Activated CD4-positive, alpha-beta T cell treated with anti-CD3 and anti-CD28 coated beads, Interleukin-2, amount 10 ng/mL, durations not matched to agents 24 days and 14 days (primary cell): ENCODE measurements around the gene POLE. TPM values are rescaled to one million over a fixed set of nuclear protein-coding genes. Genes with fewer than 3 reads are reported as not detected.

Source experiments
- DNase-seq: peaks from one replicate; pipeline ENCODE4 v3.0.0; 2022
- H3K27ac Mint-ChIP-seq: one replicate; pipeline ENCODE4 v1.8.0; 2022; ENCODE audit warnings: mild to moderate bottlenecking, mixed read lengths
- H3K27me3 Mint-ChIP-seq: one replicate; pipeline ENCODE4 v1.8.0; 2022; ENCODE audit warnings: mixed read lengths
- H3K36me3 Mint-ChIP-seq: one replicate; pipeline ENCODE4 v1.8.0; 2022; ENCODE audit warnings: low read depth, mild to moderate bottlenecking, mixed read lengths
- H3K4me1 Mint-ChIP-seq: one replicate; pipeline ENCODE4 v1.8.0; 2021; ENCODE audit warnings: mixed read lengths
- H3K4me3 Mint-ChIP-seq: one replicate; pipeline ENCODE4 v1.8.0; 2022; ENCODE audit warnings: mild to moderate bottlenecking, moderate library complexity, mixed read lengths
- H3K9me3 Mint-ChIP-seq: one replicate; pipeline ENCODE4 v1.8.0; 2021; ENCODE audit warnings: mixed read lengths
- intact Hi-C: fragments of 100-400 bp; cut with micrococcal nuclease; formaldehyde crosslinking; loops from one replicate; pipeline ENCODE4 v1.15.1; 2023
- total RNA-seq: library from RNA; stranded (reverse); gene quantifications from 2 replicates; pipeline ENCODE4 v1.2.3, GENCODE V29; 2022

Gene POLE
- total RNA-seq, 1 donor from 2014 or later, result 180 TPM

- intact Hi-C loops, result no loop called here
- Mint-ChIP-seq H3K9me3 (no peaks in the 10 kb centered on the region), H3K27me3 (no peaks in the 10 kb centered on the region), H3K4me3 (no peak overlapping the region), H3K36me3 (peaks cover 78% of the 10 kb centered on the region), H3K27ac (no peak overlapping the region), H3K4me1 (peaks cover 34% of the 10 kb centered on the region)
- DNase-seq, result no peak
These were observed 22.7 kb downstream of the POLE start for GRCh38 chr12:132664206-132665148.

DNA sequence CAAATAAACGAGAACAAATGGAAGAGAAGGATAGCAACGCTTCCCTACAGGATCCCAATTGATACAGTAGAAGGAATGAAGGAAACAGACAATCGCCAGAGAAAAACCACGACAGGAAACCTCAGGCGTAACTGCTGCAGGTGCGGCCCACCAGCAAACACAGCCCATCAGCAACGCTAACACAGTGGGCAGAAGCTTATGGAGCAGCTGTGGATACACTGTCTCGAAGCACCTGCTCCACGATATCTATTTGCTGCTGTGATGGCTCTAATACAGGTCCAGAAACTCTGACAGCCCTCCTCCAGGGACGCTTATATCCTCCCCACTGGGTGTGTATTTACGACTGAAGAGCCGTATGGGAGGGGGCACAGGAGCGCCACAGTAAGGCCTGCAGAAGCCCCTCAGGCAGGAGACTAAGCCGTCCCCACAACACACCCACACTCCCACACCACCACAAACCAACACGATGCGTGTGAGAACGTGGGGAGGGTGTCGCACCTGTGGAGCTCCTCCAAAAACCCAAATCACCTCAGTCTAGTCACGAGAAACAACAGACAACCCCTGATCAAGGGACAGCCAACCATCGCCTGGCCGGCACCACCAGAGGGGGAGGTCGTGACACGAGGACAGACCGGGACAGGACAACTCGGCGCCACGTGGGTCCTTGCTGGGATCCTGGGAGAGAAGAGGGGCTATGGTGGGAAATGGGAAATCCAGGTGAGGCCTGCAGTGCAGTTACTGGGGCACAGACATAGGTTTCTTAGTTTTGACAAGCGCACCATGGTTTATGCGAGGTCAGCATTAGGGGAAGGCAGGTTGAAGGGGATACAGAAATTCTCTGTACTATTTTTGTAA is 24.0 kb downstream of the POLE start:
- H3K4me3 Mint-ChIP-seq, result peak overlapping the region; percentile 12
- H3K27ac Mint-ChIP-seq, result peak overlapping the region; percentile 52
- H3K27me3 Mint-ChIP-seq, result no peaks in the 10 kb centered on the region

GRCh38 chr12:132661972-132662371 is 25.2 kb downstream of the POLE start:
- Mint-ChIP-seq H3K4me3 (no peak overlapping the region), H3K27ac (peak overlapping the region; percentile 20), H3K27me3 (no peaks in the 10 kb centered on the region), H3K9me3 (no peaks in the 10 kb centered on the region), H3K4me1 (peaks cover 34% of the 10 kb centered on the region), H3K36me3 (peaks cover 82% of the 10 kb centered on the region)
- intact Hi-C loops, result no loop called here
- no peak for DNase-seq

More for the DNA sequence above, 24.0 kb downstream of the POLE start:
- no peak for DNase-seq
- intact Hi-C loops, result no loop called here
- Mint-ChIP-seq H3K36me3 (peaks cover 78% of the 10 kb centered on the region), H3K9me3 (no peaks in the 10 kb centered on the region), H3K4me1 (peaks cover 34% of the 10 kb centered on the region)

- intact Hi-C loops, result no loop called here
- Mint-ChIP-seq H3K4me3 (no peak overlapping the region), H3K9me3 (no peaks in the 10 kb centered on the region), H3K4me1 (peaks cover 34% of the 10 kb centered on the region), H3K27me3 (no peaks in the 10 kb centered on the region), H3K27ac (peak overlapping the region; percentile 62), H3K36me3 (peaks cover 79% of the 10 kb centered on the region)
- no peak for DNase-seq
These were observed 26.1 kb downstream of the POLE start for GRCh38 chr12:132660996-132661395.

DNA sequence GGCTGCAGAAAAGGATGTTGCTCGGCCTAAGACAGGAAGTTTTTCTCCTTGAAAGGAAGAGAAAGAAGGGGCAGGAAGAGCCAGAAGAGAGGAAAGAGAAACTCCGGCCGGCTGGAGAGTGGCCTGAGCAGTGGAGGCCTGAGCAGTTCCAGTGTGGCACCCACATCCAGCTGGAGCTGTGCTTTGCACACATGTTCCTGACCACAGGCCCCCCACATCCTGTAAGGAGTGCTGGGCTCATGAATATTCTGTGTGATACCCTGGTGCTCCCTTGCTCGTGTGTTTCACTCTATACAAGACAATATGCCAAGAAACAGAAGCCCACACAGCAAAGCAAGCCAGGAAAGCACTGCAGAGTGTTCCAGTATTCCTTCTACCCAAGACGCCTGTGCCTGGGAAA is 27.1 kb downstream of the POLE start:
- DNase-seq, result no peak
- H3K27me3 Mint-ChIP-seq, result no peaks in the 10 kb centered on the region
- no peaks in the 10 kb centered on the region for H3K9me3 Mint-ChIP-seq
- H3K4me3 Mint-ChIP-seq, result no peak overlapping the region
- H3K27ac Mint-ChIP-seq, result no peak overlapping the region
- H3K4me1 Mint-ChIP-seq, result peaks cover 32% of the 10 kb centered on the region
- intact Hi-C loops, result no loop called here
- peaks cover 72% of the 10 kb centered on the region for H3K36me3 Mint-ChIP-seq

DNA sequence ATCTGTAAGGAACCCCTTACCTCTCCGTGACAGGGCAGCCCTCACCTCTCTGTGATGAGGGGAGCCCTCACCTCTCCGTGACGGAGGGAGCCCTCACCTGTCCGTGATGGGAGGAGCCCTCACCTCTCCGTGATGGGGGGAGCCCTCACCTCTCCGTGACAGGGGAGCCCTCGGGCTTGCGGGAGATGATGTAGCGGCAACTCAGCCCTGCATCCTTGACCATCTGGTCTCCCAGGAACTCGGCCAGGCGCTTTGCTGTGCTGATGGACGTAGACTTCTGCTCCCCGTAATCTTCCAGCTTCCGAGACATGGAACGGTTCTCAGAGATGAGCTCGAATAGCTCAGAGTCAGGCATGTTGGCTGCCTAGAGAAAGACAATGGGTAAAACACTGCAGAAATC is 28.0 kb downstream of the POLE start:
- Mint-ChIP-seq H3K4me1 (peaks cover 28% of the 10 kb centered on the region), H3K27ac (no peak overlapping the region), H3K36me3 (peaks cover 69% of the 10 kb centered on the region), H3K9me3 (no peaks in the 10 kb centered on the region), H3K4me3 (no peak overlapping the region), H3K27me3 (no peaks in the 10 kb centered on the region)
- intact Hi-C loops, result no loop called here
- DNase-seq, result no peak

DNA sequence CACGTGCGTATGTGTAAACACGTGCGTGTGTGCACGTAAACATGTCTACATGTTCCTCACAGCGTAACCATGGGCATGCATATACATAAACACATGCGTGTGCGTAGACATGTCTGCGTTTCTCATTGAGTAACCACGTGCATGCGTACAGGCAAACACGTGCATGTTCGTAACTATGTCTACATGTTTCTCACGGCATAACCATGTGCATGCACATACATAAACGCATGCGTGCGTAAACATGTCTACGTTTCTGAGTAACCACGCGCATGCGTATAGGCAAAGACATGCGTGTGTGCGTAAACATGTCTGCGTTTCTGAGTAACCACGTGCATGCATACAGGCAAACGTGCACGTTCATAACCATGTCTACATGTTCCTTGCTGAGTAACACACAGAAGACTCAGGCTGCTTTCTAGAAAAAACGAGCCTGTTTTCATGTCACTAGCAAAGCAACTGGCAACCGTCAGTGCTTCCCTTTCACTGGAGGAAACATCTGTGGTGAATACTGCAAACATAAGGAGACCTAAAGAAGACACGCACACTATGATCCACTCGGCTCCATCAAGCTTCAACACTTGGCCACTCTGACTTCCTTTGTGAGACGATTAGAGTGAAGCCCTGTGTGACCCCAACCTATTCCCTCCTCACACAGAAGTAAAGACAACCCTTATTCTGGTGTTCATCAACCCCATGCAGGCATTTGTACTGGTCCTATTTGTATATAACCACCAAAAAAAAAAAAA is 28.8 kb downstream of the POLE start:
- intact Hi-C loops, result no loop called here
- H3K4me3 Mint-ChIP-seq, result no peak overlapping the region
- H3K9me3 Mint-ChIP-seq, result no peaks in the 10 kb centered on the region
- no peaks in the 10 kb centered on the region for H3K27me3 Mint-ChIP-seq
- H3K27ac Mint-ChIP-seq, result no peak overlapping the region
- H3K4me1 Mint-ChIP-seq, result peaks cover 26% of the 10 kb centered on the region
- peaks cover 69% of the 10 kb centered on the region for H3K36me3 Mint-ChIP-seq
- DNase-seq, result no peak

- Mint-ChIP-seq H3K4me1 (peaks cover 16% of the 10 kb centered on the region), H3K27me3 (no peaks in the 10 kb centered on the region), H3K27ac (no peak overlapping the region), H3K36me3 (peaks cover 66% of the 10 kb centered on the region), H3K9me3 (no peaks in the 10 kb centered on the region), H3K4me3 (no peak overlapping the region)
- DNase-seq, result no peak
- intact Hi-C loops, result no loop called here
These were observed 30.0 kb downstream of the POLE start for GRCh38 chr12:132657004-132657727.

DNA sequence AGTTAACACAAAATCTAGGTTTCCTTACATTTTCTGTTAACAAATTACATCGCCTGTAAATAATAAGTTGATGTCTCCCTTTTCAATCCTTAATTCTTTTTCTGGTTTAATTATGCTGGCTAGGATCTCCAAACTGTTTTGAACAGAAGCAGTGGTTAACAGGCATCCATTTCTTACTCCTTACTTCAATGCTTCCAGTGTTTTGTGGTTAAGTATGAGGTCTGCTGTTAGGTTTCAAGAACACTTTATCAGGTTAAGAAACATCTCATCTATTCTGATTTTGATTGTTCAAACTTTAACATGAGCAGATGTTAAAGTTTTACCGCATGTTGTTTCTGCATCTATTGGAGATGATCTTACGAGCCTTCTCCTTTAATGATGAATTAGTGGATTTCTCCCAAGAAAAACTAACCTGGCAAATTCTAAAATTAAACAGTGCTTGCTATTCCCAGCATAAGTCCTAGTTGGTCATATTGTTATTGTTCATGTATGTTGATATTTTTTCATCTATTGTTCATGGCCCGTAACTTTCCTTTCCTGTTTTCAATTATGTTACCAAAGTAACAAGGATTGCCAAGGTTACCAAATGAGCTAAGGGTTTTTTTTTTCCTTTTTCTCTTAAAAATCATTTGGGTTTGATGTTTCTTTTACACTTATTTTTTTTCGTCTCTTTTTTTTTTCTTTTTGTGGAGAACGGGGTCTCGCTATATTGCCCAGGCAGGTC is 33.4 kb downstream of the POLE start:
- intact Hi-C loops, result no loop called here
- H3K4me1 Mint-ChIP-seq, result no peaks in the 10 kb centered on the region
- no peaks in the 10 kb centered on the region for H3K9me3 Mint-ChIP-seq
- DNase-seq, result no peak
- no peak overlapping the region for H3K4me3 Mint-ChIP-seq
- H3K27ac Mint-ChIP-seq, result no peak overlapping the region
- H3K27me3 Mint-ChIP-seq, result no peaks in the 10 kb centered on the region
- H3K36me3 Mint-ChIP-seq, result peaks cover 55% of the 10 kb centered on the region

- Mint-ChIP-seq H3K4me3 (no peak overlapping the region), H3K9me3 (no peaks in the 10 kb centered on the region), H3K27ac (no peak overlapping the region), H3K4me1 (peaks cover 1% of the 10 kb centered on the region), H3K27me3 (no peaks in the 10 kb centered on the region), H3K36me3 (peaks cover 57% of the 10 kb centered on the region)
- intact Hi-C loops, result no loop called here
- no peak for DNase-seq
These were observed 35.6 kb downstream of the POLE start for GRCh38 chr12:132651444-132652100.

DNA sequence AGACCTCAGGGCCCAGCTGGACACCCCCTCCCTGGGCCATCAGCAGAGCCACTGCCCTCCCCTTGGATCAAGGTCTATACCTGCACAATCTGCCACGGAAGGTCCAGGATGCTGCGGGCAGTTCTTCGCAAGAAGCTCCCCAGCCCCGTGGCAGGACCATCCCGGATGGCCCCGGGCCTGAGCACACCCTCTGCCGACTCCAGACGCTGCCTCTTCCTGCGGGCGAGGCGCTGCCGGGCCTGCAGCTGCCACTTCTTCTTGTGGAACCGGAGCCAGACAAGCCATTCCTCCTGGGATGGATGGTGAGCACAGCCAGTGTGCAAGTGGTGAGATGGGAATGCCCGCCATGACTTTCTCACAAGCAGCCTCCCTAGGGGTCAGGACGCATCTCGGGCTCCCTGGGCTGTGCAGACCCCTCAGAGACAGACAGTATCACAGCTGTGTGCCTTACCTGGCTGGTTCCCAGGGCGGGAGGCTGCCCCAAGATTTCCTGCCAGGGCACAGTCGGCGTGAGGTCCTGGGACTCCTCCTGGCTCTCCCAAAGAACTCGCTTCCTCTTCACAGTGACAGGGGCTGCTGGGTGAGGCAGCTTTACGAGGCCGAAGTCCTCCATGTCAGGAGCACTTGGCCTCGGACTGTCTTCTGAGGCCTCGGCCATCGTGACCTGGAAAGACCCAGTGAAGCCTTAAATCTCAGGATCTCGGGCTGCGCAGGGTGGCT is 37.8 kb downstream of the POLE start:
- Mint-ChIP-seq H3K4me3 (no peak overlapping the region), H3K9me3 (no peaks in the 10 kb centered on the region), H3K27me3 (no peaks in the 10 kb centered on the region), H3K4me1 (peaks cover 1% of the 10 kb centered on the region), H3K36me3 (peaks cover 59% of the 10 kb centered on the region), H3K27ac (no peak overlapping the region)
- intact Hi-C loops, result no loop called here
- DNase-seq, result no peak
